SHP77 (cell line): ENCODE data around the gene MCRIP1.
A peak's percentile ranks its signal among the peaks of the same experiment; 100 is the strongest.

Source experiments
- DNase-seq, 2 experiments: peaks; one replicate each; lab custom pipeline; 2025; lab: John Stamatoyannopoulos, UW

MCRIP1 gene

GRCh38 chr17:81819708-81820107 is 13.4 kb downstream of the MCRIP1 start:
- DNase-seq, result no peak

GRCh38 chr17:81817758-81818147 is 15.3 kb downstream of the MCRIP1 start:
- DNase-seq, result no peak

GRCh38 chr17:81815646-81815986 is 17.5 kb downstream of the MCRIP1 start:
- DNase-seq, result no peak

- DNase-seq, result peak in 1 of 2 experiments; percentile 31
Observed at GRCh38 chr17:81814748-81815645, 18.1 kb downstream of the MCRIP1 start.

GRCh38 chr17:81813861-81814683 is 19.0 kb downstream of the MCRIP1 start:
- no peak for DNase-seq

GRCh38 chr17:81813371-81813684 is 19.8 kb downstream of the MCRIP1 start:
- DNase-seq, result no peak

- no peak for DNase-seq
Observed at GRCh38 chr17:81812571-81813370, 20.3 kb downstream of the MCRIP1 start.

GRCh38 chr17:81811705-81812570 is 21.2 kb downstream of the MCRIP1 start:
- no peak for DNase-seq

GRCh38 chr17:81810892-81811704 is 22.0 kb downstream of the MCRIP1 start:
- no peak for DNase-seq

GRCh38 chr17:81810476-81810875 is 22.6 kb downstream of the MCRIP1 start:
- DNase-seq, result no peak

GRCh38 chr17:81809556-81809998 is 23.5 kb downstream of the MCRIP1 start:
- DNase-seq, result no peak

- DNase-seq, result peak in 1 of 2 experiments; percentile 27
Observed at GRCh38 chr17:81808778-81809555, 24.1 kb downstream of the MCRIP1 start.

- DNase-seq, result no peak
Observed at GRCh38 chr17:81807839-81808238, 25.3 kb downstream of the MCRIP1 start.

GRCh38 chr17:81807210-81807719 is 25.8 kb downstream of the MCRIP1 start:
- DNase-seq, result no peak

GRCh38 chr17:81806461-81807209 is 26.5 kb downstream of the MCRIP1 start:
- no peak for DNase-seq

GRCh38 chr17:81805707-81806460 is 27.2 kb downstream of the MCRIP1 start:
- DNase-seq, result no peak

GRCh38 chr17:81804559-81805399 is 28.3 kb downstream of the MCRIP1 start:
- DNase-seq, result no peak
